Measurements from ENCODE around the gene SPARCL1.
"Not testable (repeated sequence)": the region's sequence is repeated elsewhere in the genome, so short reads cannot be mapped to it uniquely, and the experiment has no call there.

Gene SPARCL1

DNA sequence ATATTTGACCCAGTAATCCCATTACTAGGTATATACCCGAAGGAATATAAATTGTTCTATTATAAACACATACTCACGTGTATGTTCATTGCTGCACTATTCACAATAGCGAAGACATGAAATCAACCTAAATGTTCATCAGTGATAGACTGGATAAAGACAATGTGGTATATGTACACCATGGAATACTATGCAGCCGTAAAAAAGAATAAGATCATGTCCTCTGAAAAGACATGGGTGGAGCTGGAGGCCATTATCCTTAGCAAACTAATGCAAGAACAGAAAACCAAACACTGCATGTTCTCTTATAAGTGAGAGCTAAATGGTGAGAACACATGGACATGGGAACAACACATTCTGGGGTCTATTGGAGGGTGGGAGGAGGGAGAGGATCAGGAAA, 70.3 kb downstream of the SPARCL1 start:
- TF ChIP-seq, protein P1, sequence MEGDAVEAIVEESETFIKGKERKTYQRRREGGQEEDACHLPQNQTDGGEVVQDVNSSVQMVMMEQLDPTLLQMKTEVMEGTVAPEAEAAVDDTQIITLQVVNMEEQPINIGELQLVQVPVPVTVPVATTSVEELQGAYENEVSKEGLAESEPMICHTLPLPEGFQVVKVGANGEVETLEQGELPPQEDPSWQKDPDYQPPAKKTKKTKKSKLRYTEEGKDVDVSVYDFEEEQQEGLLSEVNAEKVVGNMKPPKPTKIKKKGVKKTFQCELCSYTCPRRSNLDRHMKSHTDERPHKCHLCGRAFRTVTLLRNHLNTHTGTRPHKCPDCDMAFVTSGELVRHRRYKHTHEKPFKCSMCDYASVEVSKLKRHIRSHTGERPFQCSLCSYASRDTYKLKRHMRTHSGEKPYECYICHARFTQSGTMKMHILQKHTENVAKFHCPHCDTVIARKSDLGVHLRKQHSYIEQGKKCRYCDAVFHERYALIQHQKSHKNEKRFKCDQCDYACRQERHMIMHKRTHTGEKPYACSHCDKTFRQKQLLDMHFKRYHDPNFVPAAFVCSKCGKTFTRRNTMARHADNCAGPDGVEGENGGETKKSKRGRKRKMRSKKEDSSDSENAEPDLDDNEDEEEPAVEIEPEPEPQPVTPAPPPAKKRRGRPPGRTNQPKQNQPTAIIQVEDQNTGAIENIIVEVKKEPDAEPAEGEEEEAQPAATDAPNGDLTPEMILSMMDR (IDR thresholded peaks at IDR 0.05; ENCODE audit: borderline replicate concordance, insufficient read depth, low read depth, low read length): no peak
- H3K4me3 ChIP-seq (ENCODE audit: low read depth, low read length): no peak overlapping the region

DNA sequence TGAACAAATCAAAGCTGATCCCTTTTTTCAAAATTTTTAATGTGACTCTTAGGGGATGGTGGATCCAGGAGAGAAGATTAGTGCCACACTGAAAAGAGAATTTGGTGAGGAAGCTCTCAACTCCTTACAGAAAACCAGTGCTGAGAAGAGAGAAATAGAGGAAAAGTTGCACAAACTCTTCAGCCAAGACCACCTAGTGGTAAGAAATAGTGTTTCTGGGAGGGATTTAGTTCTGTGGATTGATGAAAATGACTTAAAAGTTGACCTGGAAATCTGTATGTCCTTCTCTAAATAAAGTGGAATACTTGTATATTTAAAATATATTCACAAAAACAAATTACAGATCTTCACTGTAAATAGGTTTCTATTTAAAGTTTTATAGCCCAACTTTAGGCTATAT, 77.6 kb downstream of the SPARCL1 start:
- TF ChIP-seq, protein P1 (IDR thresholded peaks at IDR 0.05; ENCODE audit: borderline replicate concordance, insufficient read depth, low read depth, low read length): no peak
- H3K4me3 ChIP-seq (ENCODE audit: low read depth, low read length): no peak overlapping the region

DNA sequence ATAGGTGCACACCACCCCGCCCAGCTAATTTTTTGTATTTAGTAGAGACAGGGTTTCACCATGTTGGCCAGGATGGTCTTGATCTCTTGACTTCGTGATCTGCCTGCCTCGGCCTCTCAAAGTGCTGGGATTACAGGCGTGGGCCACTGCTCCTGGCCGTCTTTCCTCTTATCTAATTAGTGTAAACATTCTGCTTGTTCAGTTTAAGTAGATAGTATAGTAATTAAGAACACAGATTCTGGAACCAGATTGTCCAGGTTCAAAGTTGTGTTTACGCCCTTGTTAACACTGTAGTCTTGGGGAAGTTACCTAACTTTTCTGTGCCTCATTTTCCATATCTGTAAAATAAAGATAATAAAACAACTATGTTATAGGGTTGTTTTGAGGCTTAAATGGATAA, 82.8 kb downstream of the SPARCL1 start:
- not testable (repeated sequence) for H3K4me3 ChIP-seq (ENCODE audit: low read depth, low read length)

DNA sequence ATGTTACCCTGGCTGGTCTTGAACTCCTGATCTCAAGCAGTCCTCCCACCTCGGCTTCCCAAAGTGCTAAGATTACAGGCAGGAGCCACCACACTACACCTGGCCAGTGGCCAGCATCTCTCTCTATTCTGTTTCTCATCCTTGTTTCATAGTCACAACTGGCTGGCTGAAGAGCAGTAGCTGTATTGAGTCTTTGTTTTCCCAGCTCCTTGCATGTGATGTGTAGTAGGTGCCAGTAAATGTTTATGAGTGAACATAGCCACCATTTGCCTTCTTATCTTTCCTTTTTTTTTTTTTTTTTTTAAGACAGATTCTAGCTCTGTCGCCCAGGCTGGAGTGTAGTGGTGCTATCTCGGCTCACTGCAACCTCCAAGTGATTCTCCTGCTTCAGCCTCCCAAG, 83.2 kb downstream of the SPARCL1 start:
- TF ChIP-seq, protein P1 (IDR thresholded peaks at IDR 0.05; ENCODE audit: borderline replicate concordance, insufficient read depth, low read depth, low read length): no peak
- no peak overlapping the region for H3K4me3 ChIP-seq (ENCODE audit: low read depth, low read length)

DNA sequence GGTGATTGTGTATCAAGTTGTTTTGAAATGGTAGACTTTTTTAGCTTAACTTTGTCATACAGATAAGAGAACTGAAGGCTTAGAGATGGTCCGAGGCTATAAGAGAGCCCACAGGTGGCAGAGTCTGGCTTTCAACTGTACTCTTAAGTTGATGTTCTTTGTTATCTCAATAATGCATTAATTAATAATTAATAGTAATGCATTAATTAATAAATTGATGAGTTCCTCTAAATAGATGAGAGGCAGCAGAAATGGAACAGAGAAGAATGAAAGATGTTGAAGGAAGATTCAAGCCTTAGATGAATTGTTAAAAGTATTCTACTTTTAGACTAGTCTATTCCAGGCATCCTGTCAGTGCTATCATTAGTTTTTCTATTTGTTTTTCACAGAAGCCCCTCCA, 84.4 kb downstream of the SPARCL1 start:
- no peak overlapping the region for H3K4me3 ChIP-seq (ENCODE audit: low read depth, low read length)
- TF ChIP-seq, protein P1 (IDR thresholded peaks at IDR 0.05; ENCODE audit: borderline replicate concordance, insufficient read depth, low read depth, low read length): no peak

DNA sequence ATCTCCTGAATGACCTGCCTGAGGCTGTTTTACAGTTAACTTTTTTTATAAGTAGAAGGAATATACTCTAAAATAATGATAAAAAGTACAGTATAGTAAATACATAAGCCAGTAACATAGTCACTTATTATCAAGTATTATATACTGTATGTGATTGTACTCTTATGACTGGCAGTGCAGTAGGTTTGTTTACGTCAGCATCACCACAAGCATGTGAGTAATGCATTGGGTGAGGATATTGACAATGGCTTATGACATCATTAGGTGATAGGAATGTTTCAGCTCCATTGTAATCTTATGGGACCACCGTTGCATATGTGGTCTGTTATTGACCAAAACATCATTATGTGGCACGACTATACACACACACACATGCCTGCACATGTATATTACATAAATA, 86.3 kb downstream of the SPARCL1 start:
- TF ChIP-seq, protein P1 (IDR thresholded peaks at IDR 0.05; ENCODE audit: borderline replicate concordance, insufficient read depth, low read depth, low read length): no peak
- H3K4me3 ChIP-seq (ENCODE audit: low read depth, low read length): no peak overlapping the region

DNA sequence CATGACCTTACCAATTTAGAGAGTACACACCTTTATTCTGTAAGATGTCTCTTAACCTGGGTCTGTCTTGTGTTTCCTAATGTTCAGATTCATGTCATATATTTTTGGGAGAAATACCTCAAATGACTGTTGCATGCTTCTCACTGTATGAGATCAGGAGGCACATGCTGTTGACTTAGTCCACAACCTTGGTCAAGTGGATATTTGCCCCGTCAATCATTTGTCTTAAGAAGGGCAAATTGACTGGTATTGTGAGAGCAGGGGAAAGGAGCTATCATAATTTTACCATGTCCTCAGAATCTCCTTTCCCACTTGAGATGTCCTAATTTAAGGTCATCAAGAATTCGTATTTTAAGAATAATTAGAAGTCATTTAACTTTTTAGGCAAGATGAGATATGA, 95.8 kb downstream of the SPARCL1 start:
- TF ChIP-seq, protein P1 (IDR thresholded peaks at IDR 0.05; ENCODE audit: borderline replicate concordance, insufficient read depth, low read depth, low read length): no peak
- H3K4me3 ChIP-seq (ENCODE audit: low read depth, low read length): no peak overlapping the region

DNA sequence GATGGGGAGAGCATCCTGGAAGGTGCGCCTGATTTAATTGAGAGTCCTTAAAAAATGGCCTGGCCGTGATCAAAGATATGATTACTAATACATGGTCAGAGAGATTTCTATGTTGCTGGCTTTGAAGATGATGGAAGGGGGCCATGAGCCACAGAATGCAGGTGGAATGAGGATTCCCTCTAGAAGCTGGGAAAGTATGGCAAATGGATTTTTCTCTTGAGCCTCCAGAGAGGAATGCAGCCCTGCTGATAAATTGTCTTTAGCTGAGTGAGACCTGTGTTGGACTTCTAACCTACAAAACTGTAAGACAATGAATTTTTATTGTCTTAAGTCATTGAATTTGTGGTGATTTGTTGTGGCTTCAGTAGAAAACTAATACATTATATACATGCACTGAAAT, 99.1 kb downstream of the SPARCL1 start:
- H3K4me3 ChIP-seq (ENCODE audit: low read depth, low read length): no peak overlapping the region
- TF ChIP-seq, protein P1 (IDR thresholded peaks at IDR 0.05; ENCODE audit: borderline replicate concordance, insufficient read depth, low read depth, low read length): no peak

Data from GM12875 (cell line).